GM19238 (cell line): Measurements from ENCODE around the gene RAB30.
"Not testable (repeated sequence)": the region's sequence is repeated elsewhere in the genome, so short reads cannot be mapped to it uniquely, and the experiment has no call there.

Experiments used
- DNase-seq: peaks from one replicate; pipeline ENCODE4 v3.0.0; 2011; ENCODE audit warnings: low spot score; ENCODE audit not compliant: insufficient read length

The RAB30 gene

DNA sequence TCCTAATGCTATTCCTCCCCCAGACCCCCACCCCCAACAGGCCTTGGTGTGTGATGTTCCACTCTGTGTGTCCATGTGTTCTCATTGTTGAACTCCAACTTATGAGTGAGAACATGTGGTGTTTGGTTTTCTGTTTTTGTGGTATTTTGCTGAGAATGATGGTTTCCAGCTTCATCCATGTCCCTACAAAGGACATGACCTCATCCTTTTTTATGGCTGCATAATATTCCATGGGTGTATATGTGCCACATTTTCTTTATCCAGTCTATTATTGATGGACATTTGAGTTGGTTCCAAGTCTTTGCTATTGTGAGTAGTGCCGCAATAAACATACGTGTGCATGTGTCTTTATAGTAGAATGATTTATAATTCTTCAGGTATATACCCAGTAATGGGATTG lies 121.2 kb downstream of the RAB30 start:
- DNase-seq, result not testable (repeated sequence)

DNA sequence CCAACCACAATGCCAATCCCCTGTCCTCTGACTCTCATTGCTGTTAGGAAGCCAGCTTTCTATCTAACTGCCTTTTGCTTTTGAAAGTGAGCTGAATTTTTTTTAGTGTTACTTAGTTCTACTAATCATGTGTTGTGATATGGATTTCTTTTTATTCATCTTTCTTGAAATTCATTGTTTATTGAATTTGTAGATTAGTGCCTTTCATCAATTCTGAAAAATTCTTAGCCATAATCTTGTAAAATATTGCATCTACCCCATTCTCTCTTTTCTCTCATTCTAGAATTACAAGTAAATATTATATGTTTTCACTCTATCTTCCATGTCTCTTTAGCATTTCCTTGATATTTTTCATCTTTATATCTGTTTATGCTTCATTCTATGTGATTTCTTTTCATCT lies 122.3 kb downstream of the RAB30 start:
- DNase-seq, result no peak

DNA sequence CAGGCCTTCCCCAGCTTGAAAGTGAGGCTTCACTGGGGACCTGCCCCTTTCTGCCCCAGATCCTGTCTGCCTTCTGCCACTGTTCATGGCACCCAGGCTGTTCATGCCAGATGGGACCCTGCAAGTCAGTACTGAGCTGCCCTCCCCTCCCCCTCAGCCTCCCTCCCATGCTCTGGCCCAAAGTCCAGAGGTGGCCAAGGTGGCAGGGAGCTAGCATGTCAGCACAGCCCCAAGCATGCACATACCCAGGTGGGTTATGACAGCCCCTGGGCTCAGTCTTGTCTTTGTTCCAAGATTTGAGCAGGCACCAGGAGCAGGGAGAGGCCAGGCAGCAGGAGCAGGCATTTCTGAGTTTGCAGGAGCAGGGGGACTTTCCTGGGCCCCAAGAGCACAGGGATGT lies 126.0 kb downstream of the RAB30 start:
- DNase-seq, result no peak

DNA sequence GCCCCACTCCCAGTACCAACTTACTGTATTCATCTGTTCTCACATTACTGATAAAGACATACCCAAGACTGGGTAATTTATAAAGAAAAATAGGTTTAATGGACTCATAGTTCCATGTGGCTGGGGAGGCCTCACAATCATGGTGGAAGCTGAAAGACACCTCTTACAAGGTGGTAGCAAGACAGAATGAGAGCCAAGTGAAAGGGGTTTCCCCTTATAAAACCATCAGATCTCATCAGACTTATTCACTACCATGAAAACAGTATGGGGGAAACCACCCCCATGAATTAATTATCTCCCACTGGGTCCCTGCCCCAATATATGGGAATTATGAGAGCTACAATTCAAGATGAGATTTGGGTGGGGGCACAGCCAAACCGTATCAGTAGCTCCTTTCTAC lies 126.7 kb downstream of the RAB30 start:
- DNase-seq, result not testable (repeated sequence)

DNA sequence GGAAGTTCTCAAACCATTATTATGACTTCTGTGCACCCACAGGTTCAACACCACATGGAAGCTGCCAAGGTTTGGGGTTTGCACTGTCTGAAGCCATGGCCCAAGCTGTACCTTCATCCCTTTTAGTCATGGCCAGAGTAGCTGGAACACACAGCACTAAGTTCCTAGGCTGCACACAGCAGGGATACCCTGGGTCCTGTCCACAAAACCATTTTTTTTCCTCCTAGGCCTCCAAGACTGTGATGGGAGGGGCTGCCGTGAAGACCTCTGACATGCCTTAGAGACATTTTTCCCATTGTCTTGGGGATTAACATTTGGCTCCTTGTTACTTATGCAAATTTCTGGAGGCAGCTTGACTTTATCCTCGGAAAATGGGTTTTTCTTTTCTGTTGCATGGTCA lies 127.5 kb downstream of the RAB30 start:
- DNase-seq, result no peak

DNA sequence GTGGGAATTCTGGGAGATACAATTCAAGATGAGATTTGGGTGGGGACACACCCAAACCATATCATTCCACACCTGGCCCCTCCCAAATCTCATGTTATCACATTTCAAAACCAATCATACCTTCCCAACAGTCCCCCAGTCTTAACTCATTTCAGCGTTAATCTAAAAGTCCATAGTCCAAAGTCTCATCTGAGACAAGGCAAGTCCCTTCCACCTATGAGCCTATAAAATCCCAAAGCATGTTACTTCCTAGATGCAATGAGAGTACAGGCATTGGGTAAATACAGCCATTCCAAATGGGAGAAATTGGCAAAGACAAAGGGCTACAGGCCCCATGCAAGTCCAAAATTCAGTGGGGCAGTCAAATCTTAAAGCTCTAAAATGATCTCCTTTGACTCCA lies 128.3 kb downstream of the RAB30 start:
- not testable (repeated sequence) for DNase-seq

DNA sequence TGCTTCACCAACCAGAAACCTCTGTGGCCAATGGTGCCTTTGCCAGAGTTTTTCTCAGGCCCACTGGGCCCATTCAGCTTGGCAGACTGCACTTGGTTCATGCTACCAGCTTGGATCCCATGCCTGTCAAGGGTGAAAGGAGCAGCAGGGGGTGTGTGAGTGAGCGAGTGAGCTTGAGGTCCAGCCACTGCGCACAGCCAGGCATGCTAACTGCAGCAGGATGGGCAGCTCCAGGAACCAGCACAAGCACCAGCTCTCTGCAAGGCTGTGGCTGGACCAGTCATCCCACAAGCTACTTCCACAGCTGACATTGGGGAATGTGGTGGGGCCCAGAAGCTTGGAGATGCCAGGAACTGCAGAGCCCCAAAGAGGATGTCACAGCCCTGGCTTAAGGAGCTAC lies 129.3 kb downstream of the RAB30 start:
- no peak for DNase-seq

DNA sequence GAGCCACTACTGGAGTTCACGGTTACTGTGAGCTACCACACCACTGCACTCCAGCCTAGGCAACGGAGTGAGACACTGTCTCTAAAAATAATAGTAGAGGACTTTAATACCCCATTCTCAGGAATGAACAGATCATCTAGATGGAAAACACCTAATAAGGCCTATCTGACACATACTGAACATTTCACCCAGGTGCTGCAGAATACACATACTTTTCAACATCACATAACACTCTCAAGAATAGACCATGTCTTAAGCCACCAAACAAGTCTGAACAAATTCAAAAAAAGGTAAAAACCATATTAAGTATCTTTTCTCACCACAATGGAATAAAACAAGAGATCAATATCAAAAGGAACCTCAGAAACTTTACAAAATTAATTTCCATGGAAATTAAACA lies 132.2 kb downstream of the RAB30 start:
- DNase-seq, result no peak

DNA sequence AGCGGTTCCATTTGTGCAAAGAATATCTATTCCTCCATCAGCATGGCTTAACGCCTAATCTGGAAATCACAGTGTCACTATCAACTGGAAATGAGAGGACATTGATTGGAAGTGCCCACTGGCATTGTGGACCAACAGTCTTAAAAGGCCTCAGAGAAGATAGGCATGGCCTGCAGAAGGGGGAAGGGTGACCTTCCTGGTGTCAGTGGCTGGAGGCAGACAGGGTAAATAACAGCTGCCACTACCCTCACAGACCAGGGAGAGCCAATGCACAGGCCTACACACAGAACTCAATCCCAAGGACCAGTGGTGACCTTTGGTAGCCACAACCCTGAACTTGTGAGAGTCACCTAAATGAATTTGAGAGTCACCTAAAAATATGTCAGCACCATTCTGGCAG lies 134.1 kb downstream of the RAB30 start:
- DNase-seq, result no peak

DNA sequence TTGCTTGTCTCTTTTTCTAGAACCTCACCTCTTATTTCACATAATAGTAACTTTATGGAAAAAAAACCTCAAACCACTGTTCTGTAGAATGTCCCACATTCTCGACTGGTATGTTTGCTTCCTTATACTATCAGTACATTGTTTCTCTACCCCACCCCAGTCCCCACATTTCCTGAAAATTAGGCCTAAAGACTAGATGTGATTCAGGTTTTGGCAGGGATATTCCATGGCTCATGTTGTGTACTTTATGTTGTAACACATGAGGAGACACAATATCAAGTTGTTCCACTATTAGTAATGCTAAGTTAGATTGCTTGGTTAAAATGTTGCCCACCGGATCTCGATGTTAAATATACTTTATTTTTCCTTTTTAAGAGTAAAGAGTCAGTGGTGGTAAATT lies 135.4 kb downstream of the RAB30 start:
- no peak for DNase-seq

DNA sequence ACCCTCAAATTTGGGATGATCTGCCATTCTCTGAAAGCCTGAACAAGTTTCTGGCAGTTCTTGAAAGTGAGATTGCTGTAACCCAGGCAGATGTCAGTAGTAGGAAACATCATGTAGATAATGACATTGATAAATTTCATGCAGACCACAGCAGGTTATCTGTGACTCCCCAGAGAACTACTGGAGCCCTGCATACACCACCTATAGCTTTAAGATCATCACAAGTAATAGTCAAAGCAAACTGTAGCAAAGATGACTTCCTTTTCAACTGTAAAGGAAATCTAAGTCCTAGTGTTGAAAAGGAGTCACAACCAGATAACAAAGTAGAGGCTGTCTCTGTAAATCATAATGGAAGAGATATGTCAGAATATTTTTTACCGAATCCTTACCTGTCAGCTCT lies 139.1 kb downstream of the RAB30 start:
- no peak for DNase-seq

DNA sequence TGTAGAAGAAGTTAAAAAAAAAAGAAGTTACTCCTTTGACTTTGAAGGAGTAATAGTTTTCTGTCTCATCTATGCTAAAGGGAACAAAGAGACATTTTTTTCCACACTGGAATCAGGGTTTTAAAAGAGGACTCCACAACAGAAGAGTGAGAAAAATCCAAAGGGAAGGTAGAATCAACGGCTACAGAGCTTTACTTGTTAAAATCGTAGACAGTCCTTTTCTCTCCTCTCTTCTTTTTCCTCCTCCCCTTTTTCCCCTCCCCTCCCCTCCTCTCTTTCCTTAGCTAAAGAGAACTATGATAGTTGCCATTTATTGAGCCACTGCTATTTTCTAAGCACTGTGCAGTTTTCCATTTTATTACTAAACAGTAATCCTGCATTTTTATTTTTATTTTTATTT lies 141.0 kb downstream of the RAB30 start:
- DNase-seq, result no peak

DNA sequence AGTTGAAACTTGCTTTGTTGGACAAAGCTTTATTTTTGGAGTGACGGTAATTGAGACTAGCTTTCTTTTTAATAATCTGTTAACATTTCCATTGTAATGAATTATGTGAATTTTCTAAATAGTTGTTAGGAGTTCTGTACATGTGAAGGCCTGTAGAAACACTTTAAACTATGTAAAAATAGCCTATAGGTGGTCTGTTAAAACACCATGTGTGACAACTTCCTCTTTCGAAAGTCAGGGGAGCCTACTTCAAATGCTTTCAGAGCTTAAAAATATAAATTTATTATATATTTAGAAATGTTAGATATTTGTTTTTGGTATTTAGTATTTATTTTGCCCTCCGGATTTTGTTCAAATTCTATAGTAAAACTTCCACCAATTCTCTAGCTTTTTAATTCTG lies 141.5 kb downstream of the RAB30 start:
- no peak for DNase-seq

DNA sequence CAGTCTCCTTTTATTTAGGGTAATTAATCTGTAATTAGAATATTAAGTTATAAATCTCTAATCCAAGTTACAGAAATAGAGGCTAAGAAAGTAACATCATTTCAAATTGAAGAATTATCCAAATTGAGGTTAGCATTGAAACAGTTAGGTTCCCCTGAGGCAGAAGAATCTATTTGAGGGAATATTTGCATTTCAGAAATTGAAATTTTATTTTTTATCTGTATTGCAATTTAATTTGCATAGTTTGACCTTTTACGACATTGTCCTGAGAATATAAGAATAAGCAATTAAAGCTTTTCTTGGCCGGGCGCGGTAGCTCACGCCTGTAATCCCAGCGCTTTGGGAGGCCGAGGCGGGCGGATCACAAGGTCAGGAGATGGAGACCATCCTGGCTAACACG lies 142.6 kb downstream of the RAB30 start:
- DNase-seq, result no peak

DNA sequence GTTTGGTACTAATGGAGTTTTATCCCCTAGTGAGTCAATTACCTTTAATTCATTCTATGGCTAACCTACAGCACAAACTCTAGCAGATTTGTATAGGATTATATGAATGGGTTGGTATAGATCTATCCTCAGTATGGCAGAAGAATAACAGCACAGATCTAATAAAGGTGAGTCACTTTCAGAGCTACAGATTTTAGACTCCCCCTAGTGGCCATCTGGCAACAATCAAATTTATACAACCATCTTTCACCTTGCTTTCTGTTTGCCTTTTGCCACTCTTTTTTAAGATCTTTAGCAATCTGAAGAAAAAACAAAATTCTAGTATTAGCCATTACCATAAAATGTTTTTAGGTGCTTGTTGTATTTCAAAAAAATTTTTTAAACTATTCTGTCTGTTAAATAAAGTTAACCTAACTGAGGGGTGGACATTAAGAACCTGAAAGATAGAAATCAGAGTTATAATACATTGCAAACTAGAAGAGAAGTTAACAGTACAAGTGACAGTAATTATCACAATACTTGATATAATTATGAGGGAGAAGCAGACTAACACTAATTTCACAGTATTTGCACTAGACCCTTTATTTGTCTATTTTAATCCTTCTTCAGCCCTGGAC lies 144.3 kb downstream of the RAB30 start:
- peak; percentile 21 for DNase-seq

DNA sequence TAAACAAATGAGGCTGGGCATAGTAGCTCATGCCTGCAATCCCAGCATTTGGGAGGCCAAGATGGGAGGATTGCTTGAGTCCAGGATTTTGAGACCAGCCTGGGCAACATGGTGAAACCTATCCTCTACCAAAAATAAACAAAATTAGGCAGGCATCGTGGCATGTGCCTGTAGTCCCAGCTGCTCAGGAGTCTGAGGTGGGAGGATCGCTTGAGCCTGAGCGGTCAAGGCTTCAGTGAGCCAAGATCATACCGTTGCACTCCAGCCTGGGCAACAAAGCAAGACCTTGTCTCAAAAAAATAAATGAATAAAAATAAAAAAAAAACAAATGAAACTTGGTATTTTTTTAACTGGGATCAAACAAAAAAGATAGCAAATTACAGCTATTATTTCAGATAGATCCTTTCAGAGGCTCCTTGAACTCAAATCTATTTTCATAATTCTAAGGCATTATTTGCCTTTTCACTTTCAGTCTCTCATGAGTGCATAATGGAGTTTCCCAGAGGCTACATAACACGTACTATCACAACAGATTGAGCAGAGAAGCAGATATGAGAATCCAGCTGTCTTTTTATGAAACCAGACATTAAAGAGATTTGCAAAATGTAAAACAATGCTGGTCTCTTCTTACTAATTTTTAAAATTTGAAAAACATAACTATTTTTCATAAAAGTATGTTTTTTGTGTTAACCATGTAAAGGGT lies 147.0 kb downstream of the RAB30 start:
- no peak for DNase-seq
